K562 (cell line): ENCODE results near the gene ABHD8. TPM values are rescaled to one million over a fixed set of nuclear protein-coding genes. Genes with fewer than 3 reads are reported as not detected.

Experiments
- KLF13 ChIP-seq: fragments of 450-650 bp; IDR thresholded peaks from 2 replicates; pipeline ENCODE4 v1.6.1; 2016; ENCODE audit warnings: missing genetic modification characterization, low read depth, mild to moderate bottlenecking, missing compliant biosample characterization, moderate library complexity, borderline replicate concordance
- MED1 ChIP-seq: sonication (generic); formaldehyde crosslinking; IDR thresholded peaks from 2 replicates; pipeline ENCODE4 v1.8.1; 2023; ENCODE audit warnings: missing genetic modification reagents, borderline replicate concordance
- MTF1 ChIP-seq: fragments of 250-450 bp; sonication (Bioruptor Pico); IDR thresholded peaks from 2 replicates; pipeline ENCODE4 v1.9.0; 2021; ENCODE audit warnings: moderate library complexity, mild to moderate bottlenecking, inconsistent platforms, borderline replicate concordance
- NBN ChIP-seq: fragments of 450-650 bp; IDR thresholded peaks from 2 replicates; pipeline ENCODE4 v1.6.1; 2016; ENCODE audit warnings: low read depth, mild to moderate bottlenecking
- NFIC ChIP-seq: fragments of 450-650 bp; IDR thresholded peaks from 2 replicates; pipeline ENCODE4 v1.6.1; 2017; ENCODE audit warnings: mild to moderate bottlenecking, inconsistent platforms
- NR3C1 ChIP-seq: sonication (generic); formaldehyde crosslinking; IDR thresholded peaks from 2 replicates; pipeline ENCODE4 v1.8.1; 2022; ENCODE audit warnings: missing genetic modification reagents
- POLR2G ChIP-seq: fragments of 200-400 bp; formaldehyde crosslinking; IDR thresholded peaks from 2 replicates; pipeline ENCODE4 v1.6.1; 2017; ENCODE audit warnings: low read depth, mild to moderate bottlenecking, antibody characterized with exemption, low read length, moderate library complexity
- TAF7 ChIP-seq: fragments of 450-650 bp; IDR thresholded peaks from 2 replicates; pipeline ENCODE4 v1.6.1; 2016; ENCODE audit warnings: missing genetic modification characterization, missing compliant biosample characterization
- ZNF133 ChIP-seq: fragments of 250-450 bp; sonication (Bioruptor Pico); IDR thresholded peaks from 2 replicates; pipeline ENCODE4 v1.4.0; 2020; ENCODE audit warnings: mild to moderate bottlenecking
- ZNF224 ChIP-seq: sonication (generic); formaldehyde crosslinking; IDR thresholded peaks from 2 replicates; pipeline ENCODE4 v1.8.0; 2022; ENCODE audit warnings: mild to moderate bottlenecking, missing genetic modification reagents
- ZNF23 ChIP-seq: fragments of 250-450 bp; sonication (Bioruptor Pico); IDR thresholded peaks from 2 replicates; pipeline ENCODE4 v1.4.0; 2020; ENCODE audit warnings: mild to moderate bottlenecking
- ZNF263 ChIP-seq: sonication (generic); formaldehyde crosslinking; IDR thresholded peaks from 2 replicates; pipeline ENCODE4 v1.8.0; 2022; ENCODE audit warnings: mild to moderate bottlenecking, missing genetic modification reagents, borderline replicate concordance
- polyA plus RNA-seq, 8 experiments: library from polyadenylated mRNA; depleted of rRNA in 4 of 8; stranded (reverse) in 5 of 8; unstranded in 3 of 8; fragments of >200 nt; fragmentation: Nextera tagmentation in 2 of 8; fragmentation: Illumina TruSeq in 1 of 8; extraction: Ambion mirVana in 2 of 8; extraction: Trizol in 1 of 8; gene quantifications; 2 replicates each; pipeline versions ENCODE4 v1.2.1 to v1.2.3, GENCODE V29; 2011 to 2014; ENCODE audit warnings: inconsistent platforms in 1 of 8, missing spikeins in 1 of 8
- total RNA-seq, 7 experiments: library from RNA; depleted of rRNA in 6 of 7; stranded (reverse); fragments of >200 nt in 6 of 7; fragmentation: Illumina TruSeq in 2 of 7; extraction: Trizol in 2 of 7; gene quantifications; 2 replicates each; pipeline versions ENCODE4 v1.2.1 to v1.2.3, GENCODE V29; 2011 to 2021; ENCODE audit warnings: low replicate concordance in 1 of 7
- TF ChIP-seq, protein P1 (sequence below): fragments of 450-650 bp; IDR thresholded peaks from 2 replicates; pipeline ENCODE4 v1.6.1; 2018; ENCODE audit not compliant: partially characterized antibody
- TF ChIP-seq, protein P2 (sequence below): fragments of 150-350 bp; conservative IDR thresholded peaks from 2 replicates; pipeline ENCODE4 v1.6.1; 2014; ENCODE audit warnings: low read length
- TF ChIP-seq, protein P3 (sequence below): fragments of 450-650 bp; IDR thresholded peaks from one replicate; pipeline ENCODE4 v1.6.1; 2018; ENCODE audit warnings: mild to moderate bottlenecking, moderate library complexity; ENCODE audit not compliant: partially characterized antibody
- TF ChIP-seq, protein P4 (sequence below): sonication (generic); formaldehyde crosslinking; IDR thresholded peaks from 2 replicates; pipeline ENCODE4 v1.8.0; 2022; ENCODE audit warnings: missing genetic modification reagents, mild to moderate bottlenecking, moderate library complexity, borderline replicate concordance
- TF ChIP-seq, protein P5 (sequence below): fragments of 450-650 bp; IDR thresholded peaks from 2 replicates; pipeline ENCODE4 v1.6.1; 2014; ENCODE audit warnings: low read depth, mild to moderate bottlenecking, moderate library complexity, borderline replicate concordance

Gene ABHD8
- total and polyA plus RNA-seq, 9 of the 15 experiments (the other 6 are each of a cell fraction or from before 2014, with no cell fraction given), result 0.04 to 6.6 (median 2.0) TPM; not detected in 1

DNA sequence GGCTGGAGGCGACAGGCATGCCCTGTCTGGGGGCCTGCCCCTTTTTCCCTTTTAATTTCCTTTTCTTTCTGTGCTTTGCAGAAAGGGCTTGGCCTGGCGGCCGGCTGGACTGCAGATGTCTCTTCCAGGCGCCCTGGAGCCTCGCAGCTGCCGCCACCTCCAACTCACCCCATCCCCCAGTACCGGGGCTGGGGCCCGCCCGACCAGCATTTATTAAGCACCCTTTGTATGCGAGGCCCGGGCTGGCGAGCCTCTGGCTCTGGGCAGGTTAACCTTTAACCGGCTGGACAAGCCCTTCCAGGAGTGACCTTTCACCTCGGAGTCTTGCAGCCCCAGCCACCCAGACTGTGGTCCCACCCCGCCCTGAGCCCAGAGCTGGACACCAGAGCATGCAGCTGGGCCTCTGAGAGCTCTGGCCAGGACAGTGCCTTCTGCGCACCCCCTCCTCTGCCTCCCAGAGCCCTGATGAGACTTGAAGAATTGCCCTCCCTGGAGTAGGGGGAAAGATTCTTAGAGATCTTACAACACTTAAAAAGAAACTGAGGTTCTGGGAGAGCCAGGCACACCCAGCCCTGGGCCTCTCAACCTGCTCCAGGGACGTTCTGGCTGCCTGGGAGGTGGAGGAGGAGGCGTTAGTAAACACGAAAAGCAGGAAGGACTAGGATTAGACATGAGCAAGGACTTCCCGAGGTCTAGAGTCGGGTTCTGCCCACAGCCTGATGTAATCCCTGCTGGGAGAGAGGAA lies 56.4 kb downstream of the ABHD8 start (continued):
- TF ChIP-seq, protein P1, sequence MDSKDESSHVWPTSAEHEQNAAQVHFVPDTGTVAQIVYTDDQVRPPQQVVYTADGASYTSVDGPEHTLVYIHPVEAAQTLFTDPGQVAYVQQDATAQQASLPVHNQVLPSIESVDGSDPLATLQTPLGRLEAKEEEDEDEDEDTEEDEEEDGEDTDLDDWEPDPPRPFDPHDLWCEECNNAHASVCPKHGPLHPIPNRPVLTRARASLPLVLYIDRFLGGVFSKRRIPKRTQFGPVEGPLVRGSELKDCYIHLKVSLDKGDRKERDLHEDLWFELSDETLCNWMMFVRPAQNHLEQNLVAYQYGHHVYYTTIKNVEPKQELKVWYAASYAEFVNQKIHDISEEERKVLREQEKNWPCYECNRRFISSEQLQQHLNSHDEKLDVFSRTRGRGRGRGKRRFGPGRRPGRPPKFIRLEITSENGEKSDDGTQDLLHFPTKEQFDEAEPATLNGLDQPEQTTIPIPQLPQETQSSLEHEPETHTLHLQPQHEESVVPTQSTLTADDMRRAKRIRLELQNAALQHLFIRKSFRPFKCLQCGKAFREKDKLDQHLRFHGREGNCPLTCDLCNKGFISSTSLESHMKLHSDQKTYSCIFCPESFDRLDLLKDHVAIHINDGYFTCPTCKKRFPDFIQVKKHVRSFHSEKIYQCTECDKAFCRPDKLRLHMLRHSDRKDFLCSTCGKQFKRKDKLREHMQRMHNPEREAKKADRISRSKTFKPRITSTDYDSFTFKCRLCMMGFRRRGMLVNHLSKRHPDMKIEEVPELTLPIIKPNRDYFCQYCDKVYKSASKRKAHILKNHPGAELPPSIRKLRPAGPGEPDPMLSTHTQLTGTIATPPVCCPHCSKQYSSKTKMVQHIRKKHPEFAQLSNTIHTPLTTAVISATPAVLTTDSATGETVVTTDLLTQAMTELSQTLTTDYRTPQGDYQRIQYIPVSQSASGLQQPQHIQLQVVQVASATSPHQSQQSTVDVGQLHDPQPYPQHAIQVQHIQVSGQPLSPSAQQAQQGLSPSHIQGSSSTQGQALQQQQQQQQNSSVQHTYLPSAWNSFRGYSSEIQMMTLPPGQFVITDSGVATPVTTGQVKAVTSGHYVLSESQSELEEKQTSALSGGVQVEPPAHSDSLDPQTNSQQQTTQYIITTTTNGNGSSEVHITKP, result no peak
- TF ChIP-seq ZNF224 (CRISPR knock-in tag), result no peak
- no peak for TF ChIP-seq ZNF133 (CRISPR knock-in tag)
- TF ChIP-seq, protein P2, sequence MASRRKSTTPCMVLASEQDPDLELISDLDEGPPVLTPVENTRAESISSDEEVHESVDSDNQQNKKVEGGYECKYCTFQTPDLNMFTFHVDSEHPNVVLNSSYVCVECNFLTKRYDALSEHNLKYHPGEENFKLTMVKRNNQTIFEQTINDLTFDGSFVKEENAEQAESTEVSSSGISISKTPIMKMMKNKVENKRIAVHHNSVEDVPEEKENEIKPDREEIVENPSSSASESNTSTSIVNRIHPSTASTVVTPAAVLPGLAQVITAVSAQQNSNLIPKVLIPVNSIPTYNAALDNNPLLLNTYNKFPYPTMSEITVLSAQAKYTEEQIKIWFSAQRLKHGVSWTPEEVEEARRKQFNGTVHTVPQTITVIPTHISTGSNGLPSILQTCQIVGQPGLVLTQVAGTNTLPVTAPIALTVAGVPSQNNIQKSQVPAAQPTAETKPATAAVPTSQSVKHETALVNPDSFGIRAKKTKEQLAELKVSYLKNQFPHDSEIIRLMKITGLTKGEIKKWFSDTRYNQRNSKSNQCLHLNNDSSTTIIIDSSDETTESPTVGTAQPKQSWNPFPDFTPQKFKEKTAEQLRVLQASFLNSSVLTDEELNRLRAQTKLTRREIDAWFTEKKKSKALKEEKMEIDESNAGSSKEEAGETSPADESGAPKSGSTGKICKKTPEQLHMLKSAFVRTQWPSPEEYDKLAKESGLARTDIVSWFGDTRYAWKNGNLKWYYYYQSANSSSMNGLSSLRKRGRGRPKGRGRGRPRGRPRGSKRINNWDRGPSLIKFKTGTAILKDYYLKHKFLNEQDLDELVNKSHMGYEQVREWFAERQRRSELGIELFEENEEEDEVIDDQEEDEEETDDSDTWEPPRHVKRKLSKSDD, result no peak
- no peak for TF ChIP-seq KLF13 (tag)
- TF ChIP-seq, protein P3, sequence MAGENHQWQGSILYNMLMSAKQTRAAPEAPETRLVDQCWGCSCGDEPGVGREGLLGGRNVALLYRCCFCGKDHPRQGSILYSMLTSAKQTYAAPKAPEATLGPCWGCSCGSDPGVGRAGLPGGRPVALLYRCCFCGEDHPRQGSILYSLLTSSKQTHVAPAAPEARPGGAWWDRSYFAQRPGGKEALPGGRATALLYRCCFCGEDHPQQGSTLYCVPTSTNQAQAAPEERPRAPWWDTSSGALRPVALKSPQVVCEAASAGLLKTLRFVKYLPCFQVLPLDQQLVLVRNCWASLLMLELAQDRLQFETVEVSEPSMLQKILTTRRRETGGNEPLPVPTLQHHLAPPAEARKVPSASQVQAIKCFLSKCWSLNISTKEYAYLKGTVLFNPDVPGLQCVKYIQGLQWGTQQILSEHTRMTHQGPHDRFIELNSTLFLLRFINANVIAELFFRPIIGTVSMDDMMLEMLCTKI, result no peak
- TF ChIP-seq NFIC, result no peak
- TF ChIP-seq MED1 (CRISPR knock-in tag), result no peak
- no peak for TF ChIP-seq ZNF23
- TF ChIP-seq ZNF263 (CRISPR knock-in tag), result no peak; the same call in 1 of the 2 replicates
- TF ChIP-seq POLR2G, result no peak
- TF ChIP-seq, protein P4, sequence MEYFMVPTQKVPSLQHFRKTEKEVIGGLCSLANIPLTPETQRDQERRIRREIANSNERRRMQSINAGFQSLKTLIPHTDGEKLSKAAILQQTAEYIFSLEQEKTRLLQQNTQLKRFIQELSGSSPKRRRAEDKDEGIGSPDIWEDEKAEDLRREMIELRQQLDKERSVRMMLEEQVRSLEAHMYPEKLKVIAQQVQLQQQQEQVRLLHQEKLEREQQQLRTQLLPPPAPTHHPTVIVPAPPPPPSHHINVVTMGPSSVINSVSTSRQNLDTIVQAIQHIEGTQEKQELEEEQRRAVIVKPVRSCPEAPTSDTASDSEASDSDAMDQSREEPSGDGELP (CRISPR knock-in tag), result no peak; the same call in none of the 2 replicates
- TF ChIP-seq NR3C1 (CRISPR knock-in tag), result no peak
- no peak for TF ChIP-seq MTF1 (CRISPR knock-in tag)
- no peak for TF ChIP-seq NBN
- no peak for TF ChIP-seq TAF7 (tag)
- TF ChIP-seq, protein P5, sequence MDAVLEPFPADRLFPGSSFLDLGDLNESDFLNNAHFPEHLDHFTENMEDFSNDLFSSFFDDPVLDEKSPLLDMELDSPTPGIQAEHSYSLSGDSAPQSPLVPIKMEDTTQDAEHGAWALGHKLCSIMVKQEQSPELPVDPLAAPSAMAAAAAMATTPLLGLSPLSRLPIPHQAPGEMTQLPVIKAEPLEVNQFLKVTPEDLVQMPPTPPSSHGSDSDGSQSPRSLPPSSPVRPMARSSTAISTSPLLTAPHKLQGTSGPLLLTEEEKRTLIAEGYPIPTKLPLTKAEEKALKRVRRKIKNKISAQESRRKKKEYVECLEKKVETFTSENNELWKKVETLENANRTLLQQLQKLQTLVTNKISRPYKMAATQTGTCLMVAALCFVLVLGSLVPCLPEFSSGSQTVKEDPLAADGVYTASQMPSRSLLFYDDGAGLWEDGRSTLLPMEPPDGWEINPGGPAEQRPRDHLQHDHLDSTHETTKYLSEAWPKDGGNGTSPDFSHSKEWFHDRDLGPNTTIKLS, result no peak; the same call in 1 of the 2 replicates
